ENCODE data around the gene CSF1R.

CSF1R gene

GRCh38 chr5:150069672-150070627, 16.4 kb downstream of the CSF1R start:
- DNase-seq, result no peak

DNA sequence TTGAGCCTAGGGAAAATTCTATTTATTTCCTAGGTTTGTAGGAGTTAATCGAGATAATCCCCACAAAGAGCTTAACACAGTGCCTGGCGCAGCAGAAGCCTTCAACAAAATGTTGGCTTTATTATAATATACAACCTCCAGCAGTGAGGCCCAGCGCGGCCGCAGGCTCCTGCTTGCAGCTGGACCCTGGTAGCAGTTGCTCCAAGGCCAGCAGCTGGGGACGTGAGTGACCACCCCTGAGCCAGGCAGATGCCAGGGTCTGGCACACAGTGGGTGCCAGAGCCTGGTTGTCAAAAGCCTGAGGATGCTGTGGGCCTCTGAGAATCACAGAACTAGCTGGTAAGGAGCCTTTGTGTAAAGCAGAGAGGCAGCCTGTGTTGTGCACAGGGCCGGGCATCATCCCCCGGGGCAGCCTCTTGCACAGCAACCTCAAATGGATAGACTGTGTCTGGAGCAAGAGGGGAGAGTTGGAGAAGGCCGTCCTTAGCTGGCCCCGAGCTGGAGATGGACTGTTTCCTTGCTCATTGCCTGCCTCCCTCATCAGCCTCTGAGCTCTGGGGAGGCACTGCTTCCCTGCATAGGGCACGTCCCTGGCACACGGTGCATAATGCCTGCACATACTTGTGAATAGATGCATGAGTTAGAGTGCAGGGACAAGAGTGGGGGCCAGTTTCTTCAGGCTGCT, 17.3 kb downstream of the CSF1R start:
- no peak for DNase-seq

- DNase-seq, result no peak
Measured at GRCh38 chr5:150068472-150068871, 17.9 kb downstream of the CSF1R start.

DNA sequence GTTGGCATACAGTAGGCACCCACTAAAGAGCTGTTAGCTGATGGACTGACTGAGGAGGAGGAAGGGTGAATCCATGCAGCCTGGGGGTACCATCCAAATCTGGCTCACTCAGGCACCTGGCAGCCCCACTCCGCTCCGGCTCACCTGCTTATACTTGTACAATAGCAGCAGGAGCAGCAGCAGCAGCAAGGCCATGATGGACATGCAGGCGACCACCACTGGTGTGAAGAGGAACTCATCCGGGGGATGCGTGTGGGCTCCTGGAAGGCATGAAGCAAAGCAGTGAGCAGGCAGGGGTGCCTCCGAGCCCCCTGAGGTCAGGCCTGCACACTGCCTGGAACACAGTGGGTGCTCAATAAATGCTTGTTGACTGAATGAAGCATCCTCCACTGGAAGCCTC, 18.3 kb downstream of the CSF1R start:
- DNase-seq, result no peak

DNA sequence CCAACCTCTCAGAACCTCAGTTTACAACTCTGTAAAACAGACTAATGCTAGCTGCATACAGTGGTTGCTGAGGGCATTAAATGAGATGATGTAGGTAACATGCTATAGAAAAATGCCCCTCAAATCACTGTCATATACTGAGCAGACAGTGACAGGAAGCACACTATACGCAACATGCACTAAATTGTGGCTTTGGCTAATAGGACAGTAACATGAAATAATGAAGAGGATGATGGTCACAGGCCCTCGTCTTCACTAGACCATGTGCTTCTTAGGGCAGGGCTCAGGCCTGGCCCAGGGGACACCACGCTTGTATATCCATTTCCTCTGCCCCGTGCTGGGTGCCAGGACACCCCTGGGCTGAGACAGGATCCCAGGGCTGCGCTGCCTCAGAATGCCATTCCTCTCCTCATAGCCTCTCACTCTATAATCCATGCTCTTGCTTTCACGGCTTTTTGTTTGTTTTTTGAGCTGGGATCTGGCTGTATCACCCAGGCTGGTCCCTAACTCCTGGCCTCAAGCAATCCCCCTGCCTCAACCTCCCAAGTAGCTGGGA, 18.9 kb downstream of the CSF1R start:
- no peak for DNase-seq

DNA sequence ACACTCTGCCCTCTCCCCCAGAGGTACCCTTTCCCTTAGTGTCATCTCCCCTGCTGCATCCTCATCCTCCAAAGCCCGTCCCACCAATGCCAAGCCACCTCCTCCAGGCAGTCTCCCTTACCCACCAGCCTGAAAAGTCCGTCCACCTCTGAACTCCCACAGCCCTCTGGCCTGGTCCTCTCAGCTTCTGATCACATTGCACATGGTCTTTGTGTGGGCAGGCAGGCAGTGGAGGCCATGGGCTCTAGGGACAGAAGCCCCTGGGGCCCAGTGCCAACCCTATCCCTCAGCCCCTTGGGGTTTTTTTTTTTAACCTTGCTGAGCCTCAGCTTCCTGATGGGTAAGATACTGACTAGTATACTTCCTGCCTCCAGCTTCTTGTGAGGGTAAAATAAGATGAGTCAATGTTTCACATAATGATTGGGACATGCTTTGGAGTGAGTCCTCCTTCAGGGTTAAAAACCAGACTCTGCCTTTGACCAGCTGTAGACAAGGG, 19.4 kb downstream of the CSF1R start:
- no peak for DNase-seq

DNA sequence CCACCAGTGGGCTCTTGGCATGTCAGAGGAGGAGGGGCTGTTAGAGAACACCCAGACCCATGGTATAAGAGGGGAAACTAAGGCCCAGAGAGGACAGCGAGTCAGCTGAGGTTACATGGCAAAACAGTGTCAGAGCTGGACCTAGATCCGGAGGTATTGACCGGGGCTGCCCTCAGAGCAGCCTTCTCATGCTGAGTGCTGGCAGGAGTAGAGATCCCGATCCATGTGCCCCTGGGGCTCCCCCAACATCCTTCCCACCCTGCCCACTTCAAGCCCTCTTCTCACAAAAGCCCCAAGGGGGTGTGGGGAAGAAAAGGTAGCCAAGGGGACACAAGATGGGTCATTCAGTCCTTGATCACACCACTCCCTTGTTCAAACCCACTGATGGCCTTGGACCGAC, 19.9 kb downstream of the CSF1R start:
- no peak for DNase-seq

DNA sequence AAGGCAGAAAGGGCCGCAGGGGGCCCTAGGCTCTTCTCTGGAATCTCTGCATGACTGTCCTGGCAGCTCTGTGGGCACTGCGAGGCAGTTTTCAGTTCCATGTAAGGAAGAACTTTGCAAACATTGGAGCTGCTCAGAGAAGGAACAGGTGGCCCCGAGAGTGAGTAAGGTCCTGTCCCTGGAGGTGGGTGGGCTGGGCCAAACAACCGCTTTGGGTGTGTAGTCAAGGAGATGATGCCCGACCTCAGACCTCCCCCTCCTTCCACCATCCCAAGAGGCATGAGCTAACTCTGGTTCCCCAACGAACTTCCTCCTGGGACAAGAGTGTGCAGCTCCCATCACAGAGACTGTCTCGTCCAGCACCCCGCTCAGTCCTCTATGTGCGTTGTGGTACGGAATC, 20.5 kb downstream of the CSF1R start:
- peak in 1 of 2 donors; percentile 25 for DNase-seq

- no peak for DNase-seq
Measured at GRCh38 chr5:150065346-150065745, 21.0 kb downstream of the CSF1R start.

- no peak for DNase-seq
Measured at GRCh38 chr5:150064681-150065220, 21.6 kb downstream of the CSF1R start.

- DNase-seq, result no peak
Measured at GRCh38 chr5:150063638-150064037, 22.7 kb downstream of the CSF1R start.

DNA sequence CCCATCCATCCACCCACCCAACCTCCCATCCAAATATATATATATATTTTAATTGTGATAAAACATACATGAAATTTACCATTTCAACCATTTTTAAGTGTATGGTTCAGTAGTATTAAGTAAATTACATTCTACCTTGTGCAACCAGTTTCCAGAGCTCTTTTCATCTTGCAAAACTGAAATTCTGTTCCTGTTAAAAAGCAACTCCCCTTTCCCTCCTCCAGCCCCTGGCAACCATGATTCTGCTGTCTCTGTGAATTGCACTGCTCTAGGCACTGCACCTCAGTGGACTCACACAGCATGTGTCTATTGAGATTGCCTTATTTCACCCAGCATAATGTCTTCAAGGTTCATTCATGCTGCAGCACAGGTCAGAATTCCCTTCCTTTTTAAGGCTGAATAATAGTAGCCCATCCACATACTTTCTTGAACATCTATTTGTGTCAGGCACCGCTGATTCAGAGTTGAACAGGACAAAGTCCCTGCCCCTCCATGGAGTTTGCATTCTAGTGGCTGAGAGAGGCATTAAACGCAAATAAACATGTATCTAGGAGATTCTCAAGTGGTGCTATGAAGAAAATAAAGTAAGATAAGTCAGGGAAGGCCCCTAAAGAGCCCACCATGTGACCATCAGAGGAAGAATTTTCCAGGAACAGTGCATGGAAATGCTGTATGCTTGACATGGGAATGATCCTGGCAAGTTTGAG, 24.0 kb downstream of the CSF1R start:
- DNase-seq, result no peak

- no peak for DNase-seq
Measured at GRCh38 chr5:150061538-150061995, 24.8 kb downstream of the CSF1R start.

DNA sequence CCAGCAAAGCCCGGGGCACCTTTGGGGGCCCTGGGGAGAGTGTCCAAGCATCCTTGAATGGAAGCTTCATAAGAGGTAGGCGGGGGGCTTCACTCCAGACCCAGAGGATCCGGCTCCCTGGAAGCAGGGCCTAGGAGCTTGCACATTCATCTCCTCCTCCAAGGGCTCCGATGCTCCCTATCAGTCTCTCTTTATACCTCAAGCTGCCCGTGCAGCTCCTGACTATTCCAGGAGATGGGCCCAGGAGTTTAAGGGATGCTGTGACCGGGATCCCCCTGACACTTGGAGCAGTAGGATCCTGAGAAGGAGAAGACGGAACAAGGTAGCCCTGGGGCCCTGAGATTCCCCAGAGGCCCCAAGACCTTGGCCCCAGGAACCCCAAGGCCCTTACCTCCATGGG, 25.9 kb downstream of the CSF1R start:
- DNase-seq, result no peak

GRCh38 chr5:150059623-150060022, 26.7 kb downstream of the CSF1R start:
- no peak for DNase-seq

DNA sequence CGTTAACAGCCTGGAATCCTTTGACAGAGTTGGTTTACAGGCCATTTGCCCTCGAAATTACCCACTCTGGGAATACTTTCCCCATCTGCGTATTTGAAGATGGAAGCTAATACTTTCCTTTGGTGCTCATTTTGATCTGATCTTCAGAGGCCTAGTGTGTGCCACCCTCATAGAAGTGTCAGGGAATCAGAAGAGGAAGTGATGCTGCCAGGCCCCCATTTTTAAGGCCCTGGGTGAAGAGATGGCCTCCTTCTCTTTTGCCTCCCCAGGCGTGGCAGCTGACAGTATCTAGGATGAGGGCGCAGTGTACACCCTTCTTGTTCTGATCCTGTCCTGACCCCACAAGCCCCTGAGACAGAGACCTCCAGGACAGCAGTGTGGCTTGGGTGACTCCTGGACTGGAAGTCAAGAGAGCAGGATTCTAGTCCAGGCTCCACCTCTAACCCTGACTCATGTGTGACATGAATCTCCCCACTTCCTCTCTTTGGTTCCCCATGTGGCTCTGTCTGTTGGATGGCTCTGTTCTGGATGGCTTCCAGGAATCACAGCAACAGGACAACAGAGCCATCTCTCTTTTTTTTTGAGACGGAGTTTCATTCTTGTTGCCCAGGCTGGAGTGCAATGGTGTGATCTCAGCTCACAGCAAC, 27.8 kb downstream of the CSF1R start:
- DNase-seq, result peak; percentile 14 to 60

GRCh38 chr5:150057996-150058395, 28.4 kb downstream of the CSF1R start:
- DNase-seq, result no peak

DNA sequence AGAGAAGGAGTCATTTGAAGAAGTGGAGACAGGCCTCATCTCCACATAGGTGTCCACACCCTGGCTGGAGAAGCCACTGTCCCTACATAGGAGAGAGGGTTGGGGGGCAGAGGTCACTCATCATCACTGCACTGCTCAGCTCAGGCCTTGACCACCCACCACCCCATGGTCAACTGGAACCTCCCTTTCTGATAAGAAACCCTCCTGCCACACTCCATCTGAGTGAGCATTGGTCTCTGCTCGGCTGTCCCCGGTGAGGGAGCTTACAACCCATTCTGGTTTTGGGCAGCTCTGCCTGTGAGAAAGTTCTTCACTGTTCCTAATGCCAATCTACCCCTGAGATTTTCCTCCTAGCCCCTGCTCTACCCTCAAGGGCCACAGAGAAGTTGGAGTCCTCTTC, 28.8 kb downstream of the CSF1R start:
- DNase-seq, result no peak

DNA sequence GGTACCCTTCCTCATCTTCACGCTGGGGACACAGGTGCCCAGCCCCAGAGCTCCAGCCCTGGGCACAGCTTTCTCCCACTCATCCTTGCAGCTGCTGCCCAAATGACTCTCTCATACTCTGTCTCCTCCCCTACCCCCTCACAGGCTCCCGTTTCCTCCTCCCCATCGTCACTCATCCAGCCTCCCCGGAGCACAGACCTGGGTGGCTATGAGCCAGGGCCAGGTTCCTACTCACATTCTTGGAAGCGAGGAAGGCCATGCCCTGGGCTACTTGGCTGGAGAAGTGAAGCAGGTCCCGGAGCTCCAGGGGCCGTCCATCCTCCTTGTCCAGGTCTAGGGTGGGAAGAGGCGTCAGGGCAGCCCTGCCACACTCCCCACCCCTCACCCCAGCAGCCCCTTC, 29.3 kb downstream of the CSF1R start:
- DNase-seq, result no peak

DNA sequence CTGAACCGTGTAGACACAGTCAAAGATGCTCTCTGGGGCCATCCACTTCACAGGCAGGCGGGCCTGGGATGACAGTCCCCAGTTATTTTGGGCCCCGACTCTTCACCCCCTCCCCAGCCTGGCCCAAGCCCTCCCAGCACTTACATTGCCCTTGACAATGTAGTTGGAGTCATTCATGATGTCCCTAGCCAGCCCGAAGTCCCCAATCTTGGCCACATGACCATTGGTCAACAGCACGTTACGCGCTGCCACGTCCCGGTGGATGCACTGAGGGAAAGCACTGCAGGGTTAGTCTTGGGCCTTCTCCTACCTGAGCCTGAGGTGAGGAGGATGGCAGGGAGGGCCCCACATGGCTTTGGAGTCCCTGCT, 30.3 kb downstream of the CSF1R start:
- DNase-seq, result no peak

- DNase-seq, result no peak
Measured at GRCh38 chr5:150055326-150056074, 30.9 kb downstream of the CSF1R start.

Measured in CD4-positive, alpha-beta T cell treated with Interleukin-1 beta for 1 hour (primary cell).